Neural cell (in vitro differentiated cells): Measurements from ENCODE around the gene KCNJ1.

ENCODE experiments used
- TAF1 ChIP-seq: IDR thresholded peaks from 2 replicates; pipeline ENCODE4 v1.6.1; 2012; ENCODE audit warnings: low read depth
- TF ChIP-seq, protein P1 (sequence below): fragments of 450-650 bp; IDR thresholded peaks from 2 replicates; pipeline ENCODE4 v1.5.1; 2014; ENCODE audit warnings: antibody characterized with exemption, mild to moderate bottlenecking, moderate library complexity; ENCODE audit not compliant: poor library complexity, severe bottlenecking
- TF ChIP-seq, protein P2 (sequence below): IDR thresholded peaks from 2 replicates; pipeline ENCODE4 v1.6.1; 2012; ENCODE audit warnings: borderline replicate concordance

DNA sequence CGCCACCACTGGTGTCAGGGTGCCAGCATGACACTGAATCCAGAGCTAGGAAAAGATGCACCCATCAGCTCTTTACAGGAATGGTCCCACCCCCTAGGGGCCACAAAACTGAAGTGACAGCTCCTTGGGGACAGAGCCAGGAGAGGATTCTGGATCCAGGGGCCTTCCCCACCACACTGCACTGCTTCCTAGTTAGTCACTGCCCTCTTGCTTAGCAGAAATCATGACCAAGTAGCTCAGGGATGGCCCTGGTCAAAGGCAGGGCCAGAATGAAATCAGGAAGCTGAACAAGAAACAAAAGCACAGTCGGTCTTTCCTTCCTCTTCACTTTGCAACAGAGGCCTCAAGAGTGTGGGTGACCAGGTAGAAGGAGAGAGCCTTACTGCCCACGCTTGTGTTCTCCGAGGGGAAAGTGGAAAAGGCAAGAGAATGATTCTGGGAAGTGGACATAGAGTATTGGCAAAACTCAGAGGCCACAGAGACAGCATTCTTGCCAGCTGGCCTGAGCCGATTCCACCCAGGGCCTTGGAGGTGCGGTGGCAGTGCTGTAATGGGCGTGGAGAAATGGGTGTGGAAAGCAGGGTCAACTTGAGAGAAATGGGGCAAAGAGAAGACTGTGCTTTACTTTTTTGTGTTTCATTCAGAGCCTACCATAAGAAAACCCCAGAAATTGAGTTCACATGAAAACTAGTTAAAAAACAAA lies 39.8 kb downstream of the KCNJ1 start:
- TF ChIP-seq, protein P1, sequence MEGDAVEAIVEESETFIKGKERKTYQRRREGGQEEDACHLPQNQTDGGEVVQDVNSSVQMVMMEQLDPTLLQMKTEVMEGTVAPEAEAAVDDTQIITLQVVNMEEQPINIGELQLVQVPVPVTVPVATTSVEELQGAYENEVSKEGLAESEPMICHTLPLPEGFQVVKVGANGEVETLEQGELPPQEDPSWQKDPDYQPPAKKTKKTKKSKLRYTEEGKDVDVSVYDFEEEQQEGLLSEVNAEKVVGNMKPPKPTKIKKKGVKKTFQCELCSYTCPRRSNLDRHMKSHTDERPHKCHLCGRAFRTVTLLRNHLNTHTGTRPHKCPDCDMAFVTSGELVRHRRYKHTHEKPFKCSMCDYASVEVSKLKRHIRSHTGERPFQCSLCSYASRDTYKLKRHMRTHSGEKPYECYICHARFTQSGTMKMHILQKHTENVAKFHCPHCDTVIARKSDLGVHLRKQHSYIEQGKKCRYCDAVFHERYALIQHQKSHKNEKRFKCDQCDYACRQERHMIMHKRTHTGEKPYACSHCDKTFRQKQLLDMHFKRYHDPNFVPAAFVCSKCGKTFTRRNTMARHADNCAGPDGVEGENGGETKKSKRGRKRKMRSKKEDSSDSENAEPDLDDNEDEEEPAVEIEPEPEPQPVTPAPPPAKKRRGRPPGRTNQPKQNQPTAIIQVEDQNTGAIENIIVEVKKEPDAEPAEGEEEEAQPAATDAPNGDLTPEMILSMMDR = no peak
- TF ChIP-seq, protein P2, sequence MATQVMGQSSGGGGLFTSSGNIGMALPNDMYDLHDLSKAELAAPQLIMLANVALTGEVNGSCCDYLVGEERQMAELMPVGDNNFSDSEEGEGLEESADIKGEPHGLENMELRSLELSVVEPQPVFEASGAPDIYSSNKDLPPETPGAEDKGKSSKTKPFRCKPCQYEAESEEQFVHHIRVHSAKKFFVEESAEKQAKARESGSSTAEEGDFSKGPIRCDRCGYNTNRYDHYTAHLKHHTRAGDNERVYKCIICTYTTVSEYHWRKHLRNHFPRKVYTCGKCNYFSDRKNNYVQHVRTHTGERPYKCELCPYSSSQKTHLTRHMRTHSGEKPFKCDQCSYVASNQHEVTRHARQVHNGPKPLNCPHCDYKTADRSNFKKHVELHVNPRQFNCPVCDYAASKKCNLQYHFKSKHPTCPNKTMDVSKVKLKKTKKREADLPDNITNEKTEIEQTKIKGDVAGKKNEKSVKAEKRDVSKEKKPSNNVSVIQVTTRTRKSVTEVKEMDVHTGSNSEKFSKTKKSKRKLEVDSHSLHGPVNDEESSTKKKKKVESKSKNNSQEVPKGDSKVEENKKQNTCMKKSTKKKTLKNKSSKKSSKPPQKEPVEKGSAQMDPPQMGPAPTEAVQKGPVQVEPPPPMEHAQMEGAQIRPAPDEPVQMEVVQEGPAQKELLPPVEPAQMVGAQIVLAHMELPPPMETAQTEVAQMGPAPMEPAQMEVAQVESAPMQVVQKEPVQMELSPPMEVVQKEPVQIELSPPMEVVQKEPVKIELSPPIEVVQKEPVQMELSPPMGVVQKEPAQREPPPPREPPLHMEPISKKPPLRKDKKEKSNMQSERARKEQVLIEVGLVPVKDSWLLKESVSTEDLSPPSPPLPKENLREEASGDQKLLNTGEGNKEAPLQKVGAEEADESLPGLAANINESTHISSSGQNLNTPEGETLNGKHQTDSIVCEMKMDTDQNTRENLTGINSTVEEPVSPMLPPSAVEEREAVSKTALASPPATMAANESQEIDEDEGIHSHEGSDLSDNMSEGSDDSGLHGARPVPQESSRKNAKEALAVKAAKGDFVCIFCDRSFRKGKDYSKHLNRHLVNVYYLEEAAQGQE = no peak
- TF ChIP-seq TAF1 = no peak
